ES-I3 (cell line): ENCODE data around the gene NXPE1.

Experiments
- H3K36me3 ChIP-seq: 2 replicates; pipeline ENCODE4 v1.6.1; 2013; ENCODE audit warnings: mild to moderate bottlenecking, low read length, control low read depth, moderate library complexity; ENCODE audit not compliant: insufficient read depth
- H3K4me1 ChIP-seq: 2 replicates; pipeline ENCODE4 v1.6.1; 2013; ENCODE audit warnings: mild to moderate bottlenecking, control low read depth, low read length; ENCODE audit not compliant: insufficient read depth
- H3K9ac ChIP-seq: 2 replicates; pipeline ENCODE4 v1.6.1; 2013; ENCODE audit warnings: low read depth, mild to moderate bottlenecking, low read length, moderate library complexity
- H3K9me3 ChIP-seq: 2 replicates; pipeline ENCODE4 v1.6.1; 2013; ENCODE audit warnings: mild to moderate bottlenecking, low read length, moderate library complexity; ENCODE audit not compliant: control insufficient read depth, insufficient read depth

Gene NXPE1

DNA sequence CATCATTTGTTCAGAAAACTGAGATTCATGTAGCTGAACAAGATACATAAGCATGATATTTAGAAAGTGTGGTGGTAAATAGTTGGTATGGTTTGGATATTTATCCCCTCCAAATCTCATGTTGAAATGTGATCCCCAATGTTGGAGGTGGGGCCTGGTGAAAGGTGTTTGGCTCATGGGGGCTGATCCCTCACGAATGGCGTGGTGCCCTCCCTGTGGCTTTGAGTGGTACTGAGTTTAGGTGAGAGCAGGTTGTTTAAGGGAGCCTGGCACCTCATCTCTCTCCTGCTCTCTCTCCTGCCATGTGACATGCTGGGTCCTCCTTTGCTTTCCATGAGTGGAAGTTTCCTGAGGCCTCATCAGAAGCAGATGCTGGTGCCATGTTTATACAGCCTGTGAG lies 48.1 kb downstream of the NXPE1 start:
- Histone ChIP-seq H3K4me1 (no peaks in the 10 kb centered on the region), H3K9ac (no peak overlapping the region), H3K36me3 (no peaks in the 10 kb centered on the region), H3K9me3 (no peaks in the 10 kb centered on the region)

DNA sequence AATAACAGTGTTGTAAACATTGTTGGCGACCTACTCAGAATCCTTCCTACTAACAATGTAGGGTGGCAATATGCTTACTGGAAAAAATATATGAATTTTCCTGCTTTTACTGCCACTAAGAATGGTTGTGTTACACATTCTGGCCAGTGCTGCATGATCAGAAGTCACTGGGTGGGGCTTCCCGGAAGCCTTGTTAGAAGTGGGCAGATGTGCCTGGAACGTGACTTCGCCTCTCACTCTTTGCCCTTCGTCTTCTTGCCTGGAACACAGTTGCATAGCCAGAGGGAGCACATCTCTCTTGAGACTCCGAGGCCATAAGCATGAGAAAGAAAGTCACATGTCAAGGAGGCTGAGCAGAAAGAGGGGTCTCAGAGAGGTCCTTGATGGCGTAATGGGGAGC lies 48.6 kb downstream of the NXPE1 start:
- no peaks in the 10 kb centered on the region for H3K4me1 ChIP-seq
- no peaks in the 10 kb centered on the region for H3K9me3 ChIP-seq
- no peak overlapping the region for H3K9ac ChIP-seq
- H3K36me3 ChIP-seq = no peaks in the 10 kb centered on the region

DNA sequence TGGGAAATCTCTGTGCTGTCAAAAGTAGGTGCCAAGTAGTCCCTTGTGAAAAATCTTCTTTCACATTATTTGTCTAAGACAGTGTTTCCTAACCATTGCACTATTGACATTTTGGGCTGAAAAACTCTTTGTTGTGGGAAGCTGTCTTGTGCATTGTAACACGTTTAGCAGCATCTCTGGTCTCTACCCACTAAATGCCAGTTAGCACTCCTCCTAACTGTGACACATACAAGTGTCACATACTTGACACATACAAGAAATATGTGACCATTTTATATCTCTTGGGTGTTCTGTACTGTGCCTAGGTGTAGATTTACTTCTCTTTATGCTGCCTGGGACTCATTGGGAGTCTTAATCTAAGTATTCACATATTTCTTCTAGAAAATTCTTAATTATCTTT lies 57.8 kb downstream of the NXPE1 start:
- H3K9me3 ChIP-seq = no peaks in the 10 kb centered on the region
- H3K9ac ChIP-seq = no peak overlapping the region
- no peaks in the 10 kb centered on the region for H3K4me1 ChIP-seq
- no peaks in the 10 kb centered on the region for H3K36me3 ChIP-seq

DNA sequence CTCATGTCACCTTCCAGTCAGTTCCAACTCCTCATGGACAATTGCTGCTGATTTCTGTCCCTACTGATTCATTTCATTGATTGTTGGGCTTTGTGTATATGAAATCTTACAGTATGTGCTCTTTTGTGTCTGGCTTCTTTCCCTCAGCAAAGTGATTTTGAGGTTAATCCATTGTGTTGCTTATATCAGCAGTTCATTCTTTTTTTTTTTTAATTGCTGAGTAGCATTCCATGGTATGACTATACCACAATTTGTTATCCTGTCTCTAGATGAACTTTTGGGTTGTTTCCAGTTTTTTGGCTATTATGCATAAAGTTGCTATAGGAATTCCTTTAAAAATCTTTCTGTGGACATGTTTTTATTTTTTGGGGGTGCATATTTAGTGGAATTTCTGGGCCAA lies 59.9 kb downstream of the NXPE1 start:
- Histone ChIP-seq H3K9ac (no peak overlapping the region), H3K36me3 (no peaks in the 10 kb centered on the region), H3K4me1 (no peaks in the 10 kb centered on the region), H3K9me3 (no peaks in the 10 kb centered on the region)

DNA sequence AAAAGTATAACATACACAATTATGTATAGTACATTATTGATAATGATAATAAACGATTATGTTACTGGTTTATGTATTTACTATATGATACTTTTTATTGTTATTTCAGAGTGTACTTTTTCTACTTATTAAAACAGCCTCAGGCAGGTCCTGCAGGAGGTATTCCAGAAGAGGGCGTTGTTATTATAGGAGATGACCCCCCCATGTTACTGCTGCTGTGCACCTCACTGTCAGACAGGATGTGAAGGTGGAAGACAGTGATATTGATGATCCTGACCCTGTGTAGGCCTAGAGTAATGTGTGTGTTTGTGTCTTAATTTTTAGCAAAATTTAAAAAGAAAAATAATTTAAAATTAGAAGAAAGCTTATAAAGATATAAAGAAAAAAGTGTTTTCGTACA lies 62.8 kb downstream of the NXPE1 start:
- Histone ChIP-seq H3K9me3 (no peaks in the 10 kb centered on the region), H3K4me1 (no peaks in the 10 kb centered on the region), H3K9ac (no peak overlapping the region), H3K36me3 (no peaks in the 10 kb centered on the region)

DNA sequence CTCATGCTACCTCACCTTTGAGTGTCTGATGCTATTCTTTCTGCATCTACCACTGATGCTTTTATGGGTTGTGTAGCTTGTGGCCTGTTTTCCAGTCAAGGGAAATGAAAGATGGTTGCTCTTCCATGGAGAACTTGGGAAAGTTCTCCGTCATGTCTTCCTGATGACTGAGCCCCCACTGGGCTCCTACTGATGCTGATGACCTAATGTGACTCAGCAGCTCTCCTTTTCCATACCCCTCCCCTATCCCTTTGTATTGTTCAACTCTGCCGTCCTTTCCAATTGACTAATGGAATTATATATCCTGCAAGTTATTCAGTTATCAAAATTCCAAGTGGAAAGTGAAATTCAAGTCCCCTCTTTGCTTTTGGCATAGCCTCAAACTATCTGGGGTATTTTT lies 75.8 kb downstream of the NXPE1 start:
- peaks cover 4% of the 10 kb centered on the region; the same call in 1 of the 2 replicates for H3K9me3 ChIP-seq
- peaks cover 46% of the 10 kb centered on the region for H3K4me1 ChIP-seq
- 0 out of 2 replicates have a peak, but pooled peaks cover 4% of the 10 kb centered on the region for H3K36me3 ChIP-seq
- no peak overlapping the region for H3K9ac ChIP-seq

DNA sequence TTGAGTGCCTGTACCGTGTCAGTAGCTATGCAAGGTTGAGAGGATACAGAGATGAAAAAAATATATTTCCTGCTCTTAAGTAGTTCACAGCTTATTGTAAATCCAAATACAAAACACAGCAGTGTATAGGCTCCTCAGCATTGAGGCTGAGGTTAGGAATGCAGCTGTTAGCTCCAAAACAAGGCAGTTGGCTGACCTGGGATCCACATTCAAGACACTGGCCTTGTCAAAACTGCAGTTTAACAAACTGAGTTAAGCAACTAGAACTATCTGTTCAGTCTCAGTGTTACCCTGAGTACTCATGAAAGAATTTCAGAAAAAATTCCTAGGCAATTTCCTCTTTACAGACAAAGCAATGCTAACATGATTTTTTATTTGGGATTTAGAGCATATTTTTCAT lies 77.6 kb downstream of the NXPE1 start:
- Histone ChIP-seq H3K4me1 (peaks cover 48% of the 10 kb centered on the region), H3K9ac (no peak overlapping the region), H3K36me3 (0 out of 2 replicates have a peak, but pooled peaks cover 4% of the 10 kb centered on the region), H3K9me3 (peaks cover 4% of the 10 kb centered on the region; the same call in 1 of the 2 replicates)

DNA sequence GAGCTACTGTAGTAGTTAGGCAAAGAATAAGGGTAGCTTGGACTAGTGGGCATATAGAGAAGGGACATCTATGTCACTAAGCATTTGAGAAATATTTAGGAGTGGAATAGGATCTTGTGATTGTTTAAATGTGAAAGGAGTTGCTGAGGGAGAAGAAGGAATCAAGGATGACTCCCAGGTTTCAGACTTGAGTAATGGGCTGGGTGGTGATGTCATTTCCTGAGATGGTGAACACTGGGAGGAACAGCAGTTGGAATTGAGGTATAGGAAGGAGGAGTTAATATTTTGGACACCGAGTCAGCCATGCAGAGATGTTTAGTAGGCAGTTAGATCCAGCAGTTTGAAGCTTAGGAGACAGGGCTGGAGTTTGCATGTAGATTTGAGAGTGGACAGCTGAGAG lies 80.3 kb downstream of the NXPE1 start:
- Histone ChIP-seq H3K4me1 (peaks cover 52% of the 10 kb centered on the region), H3K36me3 (no peaks in the 10 kb centered on the region), H3K9ac (no peak overlapping the region), H3K9me3 (peaks cover 4% of the 10 kb centered on the region; the same call in 1 of the 2 replicates)

DNA sequence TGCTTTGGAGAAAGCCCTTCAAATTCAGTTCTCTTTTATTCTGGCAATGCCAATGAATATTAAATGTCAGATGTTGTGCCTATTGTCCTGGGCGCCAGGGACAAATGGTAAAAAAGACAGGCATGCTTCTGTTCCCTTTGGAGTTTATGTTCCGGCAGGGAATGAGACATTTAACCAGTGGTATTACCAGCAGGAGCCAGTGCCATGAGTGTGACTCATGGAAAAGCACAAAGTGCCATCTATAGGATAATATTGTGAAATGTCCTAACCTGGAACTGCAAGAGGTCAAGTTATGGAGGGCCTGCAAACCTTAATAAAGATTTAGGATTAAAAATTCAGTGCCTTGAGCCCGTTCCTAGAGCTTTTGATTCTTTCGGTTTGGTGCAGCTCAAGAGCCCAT lies 80.9 kb downstream of the NXPE1 start:
- H3K9me3 ChIP-seq = peaks cover 8% of the 10 kb centered on the region; the same call in 1 of the 2 replicates
- H3K4me1 ChIP-seq = peaks cover 51% of the 10 kb centered on the region
- H3K36me3 ChIP-seq = no peaks in the 10 kb centered on the region
- H3K9ac ChIP-seq = no peak overlapping the region

DNA sequence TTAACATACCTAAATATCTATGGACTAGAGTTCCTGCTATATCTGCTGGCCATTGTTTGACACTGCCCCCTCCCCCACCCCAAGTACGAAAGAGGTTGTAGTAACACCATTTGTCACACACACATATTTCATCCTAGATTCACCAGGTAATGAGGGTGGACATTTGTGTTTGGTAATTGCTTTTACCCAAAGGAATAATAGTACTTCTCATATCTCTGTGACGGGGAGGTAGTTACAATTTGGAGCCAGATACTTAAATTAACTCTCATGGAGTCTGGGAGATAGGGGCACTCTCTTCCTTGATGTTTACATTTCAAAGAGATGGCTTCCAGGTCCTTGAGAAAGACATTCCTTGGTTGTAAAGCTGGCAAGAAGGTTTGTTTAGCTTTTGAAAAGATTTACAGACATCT lies 81.7 kb downstream of the NXPE1 start:
- peak overlapping the region; percentile 4; the same call in 1 of the 2 replicates for H3K9ac ChIP-seq

DNA sequence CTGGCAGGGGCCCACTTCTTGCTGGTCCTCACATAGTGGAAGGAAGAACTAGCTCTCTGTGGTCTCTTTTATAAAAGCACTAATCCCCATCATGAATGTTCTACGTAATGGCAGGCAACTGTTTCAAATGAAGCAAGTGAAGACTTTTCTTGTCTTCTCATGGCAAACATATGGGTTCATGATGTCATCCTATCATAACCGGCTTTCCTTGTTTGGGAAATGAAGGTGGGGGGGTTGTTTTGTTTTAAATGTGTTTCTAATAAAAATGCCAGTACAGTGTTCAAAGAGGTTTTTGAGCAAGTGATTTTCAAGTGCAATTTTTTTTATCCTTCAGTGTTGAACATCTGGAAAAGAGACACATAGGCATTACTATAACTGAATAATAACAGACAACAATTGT lies 87.0 kb downstream of the NXPE1 start:
- peaks cover 6% of the 10 kb centered on the region; the same call in 1 of the 2 replicates for H3K4me1 ChIP-seq

More for the DNA sequence above, 81.7 kb downstream of the NXPE1 start:
- H3K4me1 ChIP-seq = peaks cover 48% of the 10 kb centered on the region
- H3K36me3 ChIP-seq = no peaks in the 10 kb centered on the region
- H3K9me3 ChIP-seq = peaks cover 8% of the 10 kb centered on the region; the same call in 1 of the 2 replicates

More for the DNA sequence above, 87.0 kb downstream of the NXPE1 start:
- H3K36me3 ChIP-seq = no peaks in the 10 kb centered on the region
- no peak overlapping the region for H3K9ac ChIP-seq
- H3K9me3 ChIP-seq = 0 out of 2 replicates have a peak, but pooled peaks cover 3% of the 10 kb centered on the region
